GM21529 (cell line): Measurements from ENCODE around the gene ZNF281.
"Not testable (repeated sequence)": the region's sequence is repeated elsewhere in the genome, so short reads cannot be mapped to it uniquely, and the experiment has no call there.

ENCODE experiments used
- ATAC-seq: cut with Tn5 transposase; IDR thresholded peaks from one replicate; pipeline ENCODE4 v1.9.1; 2021; ENCODE audit not compliant: unreplicated experiment

ZNF281 gene

GRCh38 chr1:200365897-200366426 is 43.9 kb downstream of the ZNF281 start:
- no peak for ATAC-seq

- ATAC-seq, result no peak
Measured at GRCh38 chr1:200364831-200365230, 45.0 kb downstream of the ZNF281 start.

- ATAC-seq, result no peak
Measured at GRCh38 chr1:200364091-200364759, 45.6 kb downstream of the ZNF281 start.

- ATAC-seq, result peak; percentile 55
Measured at GRCh38 chr1:200363264-200363933, 46.4 kb downstream of the ZNF281 start.

GRCh38 chr1:200362421-200362820 is 47.4 kb downstream of the ZNF281 start:
- ATAC-seq, result no peak

GRCh38 chr1:200359610-200360163 is 50.1 kb downstream of the ZNF281 start:
- ATAC-seq, result no peak

- not testable (repeated sequence) for ATAC-seq
Measured at GRCh38 chr1:200357925-200358324, 51.9 kb downstream of the ZNF281 start.

- ATAC-seq, result no peak
Measured at GRCh38 chr1:200355801-200356200, 54.0 kb downstream of the ZNF281 start.
